H9 (cell line): ENCODE data around the gene ELMOD3. TPM values are rescaled to one million over a fixed set of nuclear protein-coding genes. Genes with fewer than 3 reads are reported as not detected.

Source experiments
- DNase-seq: peaks from one replicate; pipeline ENCODE4 v3.0.0-alpha.2; 2017
- H2AFZ ChIP-seq: one replicate; pipeline ENCODE4 v1.6.1; 2013; ENCODE audit warnings: mild to moderate bottlenecking, low read length, control low read depth, moderate library complexity
- H2AK5ac ChIP-seq: 2 replicates; pipeline ENCODE4 v1.6.1; 2013; ENCODE audit warnings: low read length, control low read depth, mixed read lengths; ENCODE audit not compliant: insufficient read length
- H2BK120ac ChIP-seq: one replicate; pipeline ENCODE4 v1.6.1; 2013; ENCODE audit warnings: low read depth, mild to moderate bottlenecking, low read length, control low read depth, inconsistent platforms; ENCODE audit not compliant: poor library complexity, severe bottlenecking
- H2BK12ac ChIP-seq: 2 replicates; pipeline ENCODE4 v1.6.1; 2013; ENCODE audit warnings: low read length, control low read depth, mixed read lengths, low read depth; ENCODE audit not compliant: insufficient read length
- H2BK15ac ChIP-seq: 2 replicates; pipeline ENCODE4 v1.6.1; 2013; ENCODE audit warnings: low read depth, low read length, control low read depth
- H2BK20ac ChIP-seq: one replicate; pipeline ENCODE4 v1.6.1; 2013; ENCODE audit warnings: low read depth, mild to moderate bottlenecking, low read length, control low read depth, inconsistent platforms; ENCODE audit not compliant: poor library complexity, severe bottlenecking
- H2BK5ac ChIP-seq: 2 replicates; pipeline ENCODE4 v1.6.1; 2013; ENCODE audit warnings: low read length, control low read depth, mixed read lengths; ENCODE audit not compliant: insufficient read length
- H3K14ac ChIP-seq: 2 replicates; pipeline ENCODE4 v1.6.1; 2013; ENCODE audit warnings: low read length, control low read depth; ENCODE audit not compliant: insufficient read depth
- H3K18ac ChIP-seq: 2 replicates; pipeline ENCODE4 v1.6.1; 2013; ENCODE audit warnings: low read depth, mild to moderate bottlenecking, mixed read lengths, low read length, control low read depth; ENCODE audit not compliant: insufficient read length
- H3K23ac ChIP-seq: 2 replicates; pipeline ENCODE4 v1.6.1; 2013; ENCODE audit warnings: low read length, control low read depth, mixed read lengths, low read depth; ENCODE audit not compliant: insufficient read length
- H3K23me2 ChIP-seq: 2 replicates; pipeline ENCODE4 v1.6.1; 2013; ENCODE audit warnings: low read depth, mild to moderate bottlenecking, mixed read lengths, low read length, control low read depth; ENCODE audit not compliant: insufficient read length, poor library complexity, severe bottlenecking
- H3K27ac ChIP-seq: 2 replicates; pipeline ENCODE4 v1.5.1; 2013; ENCODE audit warnings: low read length, control low read depth, mixed read lengths, low read depth; ENCODE audit not compliant: insufficient read length
- H3K27me3 ChIP-seq: 2 replicates; pipeline ENCODE4 v1.6.1; 2013; ENCODE audit warnings: low read length, control low read depth, inconsistent platforms; ENCODE audit not compliant: insufficient read depth
- H3K4ac ChIP-seq: 2 replicates; pipeline ENCODE4 v1.6.1; 2013; ENCODE audit warnings: low read depth, mild to moderate bottlenecking, control low read depth, inconsistent platforms, low read length, moderate library complexity
- H3K4me1 ChIP-seq: 2 replicates; pipeline ENCODE4 v1.6.1; 2013; ENCODE audit warnings: low read length, control low read depth, inconsistent platforms; ENCODE audit not compliant: insufficient read depth
- H3K4me2 ChIP-seq: 2 replicates; pipeline ENCODE4 v1.6.1; 2013; ENCODE audit warnings: low read length, control low read depth, mixed read lengths; ENCODE audit not compliant: insufficient read length, insufficient read depth
- H3K56ac ChIP-seq: 2 replicates; pipeline ENCODE4 v1.6.1; 2013; ENCODE audit warnings: low read depth, mild to moderate bottlenecking, mixed read lengths, low read length, control low read depth; ENCODE audit not compliant: insufficient read length
- H3K79me1 ChIP-seq: 2 replicates; pipeline ENCODE4 v1.6.1; 2013; ENCODE audit warnings: low read depth, mild to moderate bottlenecking, moderate library complexity, low read length, control low read depth, inconsistent platforms; ENCODE audit not compliant: insufficient read depth, poor library complexity, severe bottlenecking
- H3K79me2 ChIP-seq: 2 replicates; pipeline ENCODE4 v1.6.1; 2013; ENCODE audit warnings: low read length, control low read depth, inconsistent platforms; ENCODE audit not compliant: insufficient read depth
- H3K9ac ChIP-seq: 2 replicates; pipeline ENCODE4 v1.6.1; 2013; ENCODE audit warnings: low read length, control low read depth, mixed read lengths; ENCODE audit not compliant: insufficient read length; ENCODE audit errors: extremely low read depth
- H3K9me3 ChIP-seq: one replicate; pipeline ENCODE4 v1.6.1; 2013; ENCODE audit warnings: low read depth, low read length, inconsistent platforms; ENCODE audit not compliant: control insufficient read depth
- H3T11ph ChIP-seq: one replicate; pipeline ENCODE4 v1.6.1; 2013; ENCODE audit warnings: mild to moderate bottlenecking, low read length, control low read depth, inconsistent platforms
- H4K20me1 ChIP-seq: one replicate; pipeline ENCODE4 v1.6.1; 2013; ENCODE audit not compliant: control insufficient read depth, insufficient read length, insufficient read depth
- H4K5ac ChIP-seq: 2 replicates; pipeline ENCODE4 v1.6.1; 2013; ENCODE audit warnings: low read depth, mild to moderate bottlenecking, mixed read lengths, low read length, control low read depth; ENCODE audit not compliant: insufficient read length
- H4K8ac ChIP-seq: replicated peaks from 2 replicates; pipeline ENCODE4 v1.6.1; 2013; ENCODE audit warnings: low read length, control low read depth, mixed read lengths, low read depth; ENCODE audit not compliant: insufficient read length
- H4K91ac ChIP-seq: 2 replicates; pipeline ENCODE4 v1.6.1; 2013; ENCODE audit warnings: low read depth, mild to moderate bottlenecking, moderate library complexity, mixed read lengths, low read length, control low read depth; ENCODE audit not compliant: insufficient read length
- H3K27ac Mint-ChIP-seq, 3 experiments: 2 replicates in 2 of 3; 3 replicates in 1 of 3; pipeline ENCODE4 v1.8.0; 2020 to 2021; ENCODE audit warnings: mixed read lengths in 3 of 3, mild to moderate bottlenecking in 1 of 3, moderate library complexity in 1 of 3
- H3K27me3 Mint-ChIP-seq: 2 replicates; pipeline ENCODE4 v1.8.0; 2021; ENCODE audit warnings: low read depth, mild to moderate bottlenecking, moderate library complexity, mixed read lengths
- H3K36me3 Mint-ChIP-seq, 3 experiments: 2 replicates in 2 of 3; 3 replicates in 1 of 3; pipeline ENCODE4 v1.8.0; 2020 to 2021; ENCODE audit warnings: low read depth in 3 of 3, mixed read lengths in 3 of 3; ENCODE audit not compliant: insufficient read depth in 1 of 3
- H3K4me1 Mint-ChIP-seq, 2 experiments: 2 replicates each; pipeline ENCODE4 v1.8.0; 2020; ENCODE audit warnings: mixed read lengths in 2 of 2
- H3K4me3 Mint-ChIP-seq, 2 experiments: 2 replicates in 1 of 2; 3 replicates in 1 of 2; pipeline ENCODE4 v1.8.0; 2020 to 2021; ENCODE audit warnings: mild to moderate bottlenecking in 2 of 2, mixed read lengths in 2 of 2, moderate library complexity in 1 of 2
- H3K9me3 Mint-ChIP-seq, 2 experiments: 2 replicates in 1 of 2; 3 replicates in 1 of 2; pipeline ENCODE4 v1.8.0; 2020; ENCODE audit warnings: mild to moderate bottlenecking in 2 of 2, mixed read lengths in 2 of 2, moderate library complexity in 1 of 2
- CTCF ChIP-seq: fragments of 200-600 bp; sonication (generic); conservative IDR thresholded peaks from 3 replicates; pipeline ENCODE4 v1.8.0; 2021; ENCODE audit warnings: antibody characterized with exemption, mild to moderate bottlenecking
- WGBS: extraction: QIAGEN DNeasy Blood & Tissue Kit; methylation state at CpG from one replicate; pipeline ENCODE4 v1.1.7; 2013; ENCODE audit warnings: missing lambda C conversion rate, low lambda C conversion rate, mixed read lengths; ENCODE audit not compliant: insufficient read length; ENCODE audit errors: extremely low coverage; 5-methylcytosine and 5-hydroxymethylcytosine counted together
- total RNA-seq: library from RNA; stranded (reverse); gene quantifications from 2 replicates; pipeline ENCODE4 v1.2.1, GENCODE V29; 2021

The ELMOD3 gene
- total RNA-seq, 1 experiment from 2014 or later = 7.6 TPM

- Histone ChIP-seq H3K27ac (no peak overlapping the region), H2BK5ac (no peak overlapping the region), H3K79me2 (no peaks in the 10 kb centered on the region), H4K8ac (no peak overlapping the region), H3K56ac (no peak overlapping the region), H3K4ac (no peak overlapping the region), H3K4me1 (no peaks in the 10 kb centered on the region), H2BK120ac (no peak overlapping the region), H4K5ac (no peak overlapping the region), H3K23me2 (no peaks in the 10 kb centered on the region), H2AK5ac (no peak overlapping the region), H3K14ac (no peak overlapping the region), H3K23ac (no peak overlapping the region), H3K9ac (no peak overlapping the region), H3T11ph (no peak overlapping the region), H2AFZ (no peak overlapping the region), H2BK12ac (no peak overlapping the region), H4K20me1 (no peaks in the 10 kb centered on the region), H3K27me3 (no peaks in the 10 kb centered on the region), H2BK20ac (no peak overlapping the region), H3K18ac (no peak overlapping the region), H3K4me2 (no peak overlapping the region), H2BK15ac (no peak overlapping the region), H4K91ac (no peak overlapping the region), H3K79me1 (no peaks in the 10 kb centered on the region), H3K9me3 (no peaks in the 10 kb centered on the region)
- no peak overlapping the region for H3K4me3 Mint-ChIP-seq
- no peaks in the 10 kb centered on the region for H3K27me3 Mint-ChIP-seq
- peaks cover 6 to 14% of the 10 kb centered on the region in 2 experiments; a peak in 4 of 5 replicates for H3K9me3 Mint-ChIP-seq
- peaks cover under 1 to 1% of the 10 kb centered on the region in 2 experiments; a peak in 3 of 4 replicates for H3K4me1 Mint-ChIP-seq
- no CpG with 5 or more reads among the region's 8 CpGs for WGBS
- H3K36me3 Mint-ChIP-seq = peaks cover 2 to 30% (median 28%) of the 10 kb centered on the region in 3 experiments; a peak in 6 of 7 replicates
- no peak for TF ChIP-seq CTCF
- no peak overlapping the region; a peak in 2 of 7 replicates for H3K27ac Mint-ChIP-seq
- no peak for DNase-seq
Observed at GRCh38 chr2:85400023-85400422, 45.5 kb downstream of the ELMOD3 start.
